Osteocyte (in vitro differentiated cells): ENCODE results near the gene APCDD1L. TPM values are rescaled to one million over a fixed set of nuclear protein-coding genes. Genes with fewer than 3 reads are reported as not detected.

Source experiments
- DNase-seq: peaks from one replicate; pipeline ENCODE4 v3.0.0; 2021; ENCODE audit warnings: mixed read lengths; ENCODE audit not compliant: unreplicated experiment; ENCODE audit errors: extremely low spot score
- H3K27ac Mint-ChIP-seq: one replicate; pipeline ENCODE4 v1.8.0; 2021; ENCODE audit warnings: mild to moderate bottlenecking, mixed read lengths; ENCODE audit not compliant: unreplicated experiment
- H3K27me3 Mint-ChIP-seq: one replicate; pipeline ENCODE4 v1.8.0; 2021; ENCODE audit warnings: mixed read lengths; ENCODE audit not compliant: unreplicated experiment
- H3K36me3 Mint-ChIP-seq: one replicate; pipeline ENCODE4 v1.8.0; 2021; ENCODE audit warnings: mixed read lengths; ENCODE audit not compliant: unreplicated experiment
- H3K4me1 Mint-ChIP-seq: one replicate; pipeline ENCODE4 v1.8.0; 2021; ENCODE audit warnings: mixed read lengths; ENCODE audit not compliant: unreplicated experiment
- H3K4me3 Mint-ChIP-seq: one replicate; pipeline ENCODE4 v1.8.0; 2021; ENCODE audit warnings: mild to moderate bottlenecking, moderate library complexity, mixed read lengths; ENCODE audit not compliant: unreplicated experiment
- H3K9me3 Mint-ChIP-seq: one replicate; pipeline ENCODE4 v1.8.0; 2021; ENCODE audit warnings: mixed read lengths; ENCODE audit not compliant: unreplicated experiment
- CTCF ChIP-seq: fragments of 200-600 bp; sonication (generic); IDR thresholded peaks from 2 replicates; pipeline ENCODE4 v1.5.0; 2021; ENCODE audit warnings: antibody characterized with exemption, mild to moderate bottlenecking, moderate library complexity
- total RNA-seq: library from RNA; stranded (reverse); gene quantifications from 2 replicates; pipeline ENCODE4 v1.2.1, GENCODE V29; 2021

Gene APCDD1L
- total RNA-seq, 1 donor from 2014 or later = 3.1 TPM

DNA sequence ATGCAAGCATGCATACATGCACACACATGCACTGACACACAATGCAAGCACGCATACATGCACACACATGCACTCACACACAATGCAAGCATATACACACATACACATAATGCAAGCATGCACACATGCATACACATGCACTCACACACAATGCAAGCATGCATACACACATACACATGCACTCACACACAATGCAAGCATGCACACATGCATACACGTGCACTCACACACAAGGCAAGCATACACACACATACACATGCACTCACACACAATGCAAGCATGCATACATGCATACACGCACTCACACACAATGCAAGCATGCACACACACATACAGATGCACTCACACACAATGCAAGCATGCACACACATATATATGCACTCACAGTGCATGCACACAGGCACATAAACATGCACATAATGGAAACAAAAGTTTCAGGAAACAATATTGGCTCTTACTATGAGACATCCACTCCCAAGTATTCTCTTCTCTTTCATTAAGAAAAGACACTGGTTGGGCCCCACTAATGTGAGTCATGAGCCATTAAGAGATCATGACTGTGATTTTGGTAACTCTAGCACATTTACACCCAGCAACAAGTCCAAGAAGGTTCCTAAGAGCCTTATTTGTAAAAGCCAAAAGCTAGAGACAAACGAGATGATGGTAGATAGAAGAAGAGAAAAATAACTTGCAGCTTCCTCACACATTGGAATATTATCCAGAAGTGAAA is 22.2 kb downstream of the APCDD1L start:
- DNase-seq = no peak
- H3K9me3 Mint-ChIP-seq = peaks cover 17% of the 10 kb centered on the region
- H3K4me3 Mint-ChIP-seq = no peak overlapping the region
- H3K27ac Mint-ChIP-seq = no peak overlapping the region
- no peak for TF ChIP-seq CTCF
- peaks cover 6% of the 10 kb centered on the region for H3K36me3 Mint-ChIP-seq
- H3K27me3 Mint-ChIP-seq = peaks cover 15% of the 10 kb centered on the region
- H3K4me1 Mint-ChIP-seq = no peaks in the 10 kb centered on the region

DNA sequence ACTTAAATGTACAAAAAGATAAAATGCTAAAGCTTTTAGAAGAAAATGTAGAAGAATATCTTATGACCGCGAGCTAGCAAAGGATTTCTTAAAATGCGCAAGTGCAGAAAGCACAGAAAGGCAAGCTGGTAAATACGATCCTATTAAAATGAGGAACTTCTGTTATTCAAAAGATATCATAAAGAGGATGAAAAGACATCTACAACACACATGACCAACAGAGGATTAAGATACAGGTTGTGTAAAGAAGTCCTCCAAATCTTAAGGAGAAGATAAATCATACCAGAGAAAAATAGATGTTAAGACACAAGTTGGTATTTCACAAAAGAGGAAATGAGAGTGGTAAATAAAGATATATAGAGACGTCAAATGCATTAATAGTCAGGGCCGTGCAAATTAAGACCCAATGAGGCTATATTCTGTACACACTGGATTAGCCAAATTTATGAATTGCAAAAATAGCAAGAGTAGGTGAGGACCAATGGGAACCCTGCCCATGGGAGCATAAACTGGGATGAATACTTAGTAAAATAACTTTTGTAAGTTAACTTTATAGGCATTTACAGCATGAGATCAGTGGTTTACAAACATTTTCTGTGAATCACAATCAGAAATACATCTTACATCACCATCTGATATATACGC is 23.0 kb downstream of the APCDD1L start:
- Mint-ChIP-seq H3K27me3 (peaks cover 15% of the 10 kb centered on the region), H3K4me1 (no peaks in the 10 kb centered on the region), H3K4me3 (no peak overlapping the region), H3K27ac (no peak overlapping the region), H3K36me3 (peaks cover 6% of the 10 kb centered on the region), H3K9me3 (peaks cover 17% of the 10 kb centered on the region)
- no peak for DNase-seq
- TF ChIP-seq CTCF = no peak

DNA sequence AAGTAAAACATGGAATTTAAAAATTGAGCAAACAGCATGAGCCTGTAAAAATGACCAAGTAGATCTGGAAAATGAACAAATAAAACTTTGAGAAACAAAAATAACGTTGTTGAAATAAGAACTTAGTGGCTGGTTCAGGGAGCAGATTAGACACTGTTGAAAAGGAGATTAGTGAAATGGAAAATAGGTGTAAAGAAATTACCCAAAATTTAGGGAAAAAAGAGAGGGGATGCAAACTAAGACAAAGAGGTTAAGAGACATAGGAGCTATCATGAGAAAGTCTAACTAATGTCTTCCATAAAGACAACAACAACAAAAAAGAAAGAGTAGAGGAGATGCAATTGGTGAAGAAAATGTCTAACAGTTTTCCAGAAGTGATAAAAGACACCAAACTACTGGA is 29.0 kb downstream of the APCDD1L start:
- no peak for TF ChIP-seq CTCF
- Mint-ChIP-seq H3K9me3 (peaks cover 32% of the 10 kb centered on the region), H3K27me3 (peaks cover 7% of the 10 kb centered on the region), H3K4me1 (no peaks in the 10 kb centered on the region), H3K27ac (no peak overlapping the region), H3K4me3 (no peak overlapping the region), H3K36me3 (peaks cover 12% of the 10 kb centered on the region)
- no peak for DNase-seq

DNA sequence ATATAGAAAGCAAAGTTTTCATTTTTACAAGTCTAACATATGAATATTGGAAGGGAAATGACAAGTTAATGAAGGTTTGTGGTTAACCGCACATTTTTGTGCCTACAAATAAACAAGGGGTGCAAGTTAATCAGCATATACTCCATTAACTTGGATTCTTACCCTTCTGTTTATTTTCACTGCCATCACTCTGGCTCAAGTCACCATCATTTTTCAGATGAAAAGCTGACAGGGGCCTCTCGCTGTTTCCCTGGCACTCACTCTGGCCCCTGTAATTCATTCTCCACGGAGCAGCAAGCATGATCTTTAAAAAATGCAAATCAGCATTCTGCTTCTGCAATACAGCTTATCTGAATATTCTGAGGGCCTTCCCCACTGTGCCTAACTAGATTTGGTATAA is 29.8 kb downstream of the APCDD1L start:
- TF ChIP-seq CTCF = no peak
- Mint-ChIP-seq H3K4me3 (no peak overlapping the region), H3K27me3 (peaks cover under 1% of the 10 kb centered on the region), H3K4me1 (no peaks in the 10 kb centered on the region), H3K9me3 (peaks cover 29% of the 10 kb centered on the region), H3K27ac (no peak overlapping the region), H3K36me3 (peaks cover 12% of the 10 kb centered on the region)
- no peak for DNase-seq

DNA sequence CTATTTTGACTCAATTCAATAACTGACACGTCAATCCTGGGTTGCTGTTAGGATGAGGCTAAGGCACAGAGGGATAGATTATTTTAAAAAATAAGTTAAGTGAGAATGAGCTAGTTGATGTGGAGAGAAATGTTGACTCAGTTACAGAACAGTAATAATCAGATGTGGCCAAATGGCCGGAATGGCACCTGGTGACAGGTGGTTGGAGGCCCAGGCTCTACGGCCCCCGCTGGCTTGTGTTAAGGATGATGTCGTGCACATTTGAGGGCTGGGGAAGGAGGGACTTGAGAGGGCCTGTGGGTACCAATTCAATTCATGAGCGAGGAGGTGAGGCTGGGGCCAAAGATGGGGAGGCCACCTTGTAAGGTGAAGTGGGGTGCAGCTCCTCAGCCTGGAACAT is 31.7 kb downstream of the APCDD1L start:
- TF ChIP-seq CTCF = no peak
- peaks cover 19% of the 10 kb centered on the region for H3K9me3 Mint-ChIP-seq
- no peaks in the 10 kb centered on the region for H3K27me3 Mint-ChIP-seq
- no peak overlapping the region for H3K27ac Mint-ChIP-seq
- no peak for DNase-seq
- no peaks in the 10 kb centered on the region for H3K4me1 Mint-ChIP-seq
- H3K4me3 Mint-ChIP-seq = no peak overlapping the region
- peaks cover 7% of the 10 kb centered on the region for H3K36me3 Mint-ChIP-seq
